ENCODE data around the gene ALDH3B1.

The ALDH3B1 gene

GRCh38 chr11:67998150-67999045 is 11.7 kb upstream of the ALDH3B1 start:
- Histone ChIP-seq H3K36me3 (ENCODE audit: control insufficient read depth, insufficient read depth, low read length) (no peaks in the 10 kb centered on the region; the same call in 1 of the 2 replicates), H3K4me3 (ENCODE audit: low read length) (no peak overlapping the region), H3K4me1 (ENCODE audit: control insufficient read depth, insufficient read depth, low read length) (peaks cover 8% of the 10 kb centered on the region), H3K27me3 (ENCODE audit: control insufficient read depth, insufficient read depth, low read length) (no peaks in the 10 kb centered on the region), H3K27ac (ENCODE audit: low read length) (no peak overlapping the region), H3K9me3 (ENCODE audit: control insufficient read depth, insufficient read depth, low read length) (no peaks in the 10 kb centered on the region)
- WGBS (ENCODE audit: insufficient coverage, insufficient read length): no CpG with 5 or more reads among the region's 9 CpGs
- no peak for DNase-seq (ENCODE audit: low read depth, low spot score)

- H3K4me1 ChIP-seq (ENCODE audit: control insufficient read depth, insufficient read depth, low read length): peaks cover 8% of the 10 kb centered on the region
- no peaks in the 10 kb centered on the region for H3K27me3 ChIP-seq (ENCODE audit: control insufficient read depth, insufficient read depth, low read length)
- no CpG with 5 or more reads among the region's 13 CpGs for WGBS (ENCODE audit: insufficient coverage, insufficient read length)
- no peaks in the 10 kb centered on the region for H3K9me3 ChIP-seq (ENCODE audit: control insufficient read depth, insufficient read depth, low read length)
- no peak overlapping the region for H3K27ac ChIP-seq (ENCODE audit: low read length)
- no peak overlapping the region for H3K4me3 ChIP-seq (ENCODE audit: low read length)
- DNase-seq (ENCODE audit: low read depth, low spot score): no peak
- no peaks in the 10 kb centered on the region; the same call in 1 of the 2 replicates for H3K36me3 ChIP-seq (ENCODE audit: control insufficient read depth, insufficient read depth, low read length)
Measured at GRCh38 chr11:67999201-67999629, 10.9 kb upstream of the ALDH3B1 start.

- H3K27me3 ChIP-seq (ENCODE audit: control insufficient read depth, insufficient read depth, low read length): no peaks in the 10 kb centered on the region
- H3K36me3 ChIP-seq (ENCODE audit: control insufficient read depth, insufficient read depth, low read length): no peaks in the 10 kb centered on the region; the same call in 1 of the 2 replicates
- DNase-seq (ENCODE audit: low read depth, low spot score): no peak
- WGBS (ENCODE audit: insufficient coverage, insufficient read length): no CpG with 5 or more reads among the region's 5 CpGs
- no peak overlapping the region for H3K4me3 ChIP-seq (ENCODE audit: low read length)
- H3K4me1 ChIP-seq (ENCODE audit: control insufficient read depth, insufficient read depth, low read length): peaks cover 11% of the 10 kb centered on the region
- no peak overlapping the region for H3K27ac ChIP-seq (ENCODE audit: low read length)
- no peaks in the 10 kb centered on the region for H3K9me3 ChIP-seq (ENCODE audit: control insufficient read depth, insufficient read depth, low read length)
Measured at GRCh38 chr11:67999704-68000103, 10.4 kb upstream of the ALDH3B1 start.

DNA sequence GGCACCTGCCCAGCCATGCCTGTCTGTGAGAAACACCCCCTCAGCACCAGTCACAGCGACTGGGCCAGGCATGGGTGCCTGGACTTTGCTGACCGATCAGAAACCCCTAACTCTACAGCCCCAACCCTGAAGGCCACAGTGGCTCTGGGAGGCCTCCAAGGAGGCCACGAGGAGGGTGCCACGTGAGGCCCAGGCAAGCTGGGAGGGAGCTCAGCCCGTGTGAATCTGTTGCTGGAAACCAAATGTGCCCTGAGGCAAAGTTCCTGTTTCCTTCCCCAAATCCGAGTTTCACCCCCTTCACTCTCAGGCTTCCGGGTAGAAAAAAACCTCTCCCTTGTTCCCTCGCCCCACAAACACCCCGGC is 7.6 kb upstream of the ALDH3B1 start:
- H3K36me3 ChIP-seq (ENCODE audit: control insufficient read depth, insufficient read depth, low read length): no peaks in the 10 kb centered on the region; the same call in 1 of the 2 replicates
- no peak overlapping the region for H3K27ac ChIP-seq (ENCODE audit: low read length)
- H3K4me3 ChIP-seq (ENCODE audit: low read length): no peak overlapping the region
- peaks cover 6% of the 10 kb centered on the region for H3K4me1 ChIP-seq (ENCODE audit: control insufficient read depth, insufficient read depth, low read length)
- WGBS (ENCODE audit: insufficient coverage, insufficient read length): no CpG with 5 or more reads among the region's 9 CpGs
- no peak for DNase-seq (ENCODE audit: low read depth, low spot score)
- H3K9me3 ChIP-seq (ENCODE audit: control insufficient read depth, insufficient read depth, low read length): no peaks in the 10 kb centered on the region
- H3K27me3 ChIP-seq (ENCODE audit: control insufficient read depth, insufficient read depth, low read length): no peaks in the 10 kb centered on the region

- peaks cover 5% of the 10 kb centered on the region for H3K4me1 ChIP-seq (ENCODE audit: control insufficient read depth, insufficient read depth, low read length)
- H3K4me3 ChIP-seq (ENCODE audit: low read length): peak overlapping the region; percentile 57; the same call in 1 of the 2 replicates
- no peaks in the 10 kb centered on the region for H3K27me3 ChIP-seq (ENCODE audit: control insufficient read depth, insufficient read depth, low read length)
- H3K9me3 ChIP-seq (ENCODE audit: control insufficient read depth, insufficient read depth, low read length): no peaks in the 10 kb centered on the region
- H3K27ac ChIP-seq (ENCODE audit: low read length): no peak overlapping the region
- DNase-seq (ENCODE audit: low read depth, low spot score): no peak
- WGBS (ENCODE audit: insufficient coverage, insufficient read length): no CpG with 5 or more reads among the region's 86 CpGs
- H3K36me3 ChIP-seq (ENCODE audit: control insufficient read depth, insufficient read depth, low read length): no peaks in the 10 kb centered on the region
Measured at GRCh38 chr11:68002938-68003845, 6.9 kb upstream of the ALDH3B1 start.

DNA sequence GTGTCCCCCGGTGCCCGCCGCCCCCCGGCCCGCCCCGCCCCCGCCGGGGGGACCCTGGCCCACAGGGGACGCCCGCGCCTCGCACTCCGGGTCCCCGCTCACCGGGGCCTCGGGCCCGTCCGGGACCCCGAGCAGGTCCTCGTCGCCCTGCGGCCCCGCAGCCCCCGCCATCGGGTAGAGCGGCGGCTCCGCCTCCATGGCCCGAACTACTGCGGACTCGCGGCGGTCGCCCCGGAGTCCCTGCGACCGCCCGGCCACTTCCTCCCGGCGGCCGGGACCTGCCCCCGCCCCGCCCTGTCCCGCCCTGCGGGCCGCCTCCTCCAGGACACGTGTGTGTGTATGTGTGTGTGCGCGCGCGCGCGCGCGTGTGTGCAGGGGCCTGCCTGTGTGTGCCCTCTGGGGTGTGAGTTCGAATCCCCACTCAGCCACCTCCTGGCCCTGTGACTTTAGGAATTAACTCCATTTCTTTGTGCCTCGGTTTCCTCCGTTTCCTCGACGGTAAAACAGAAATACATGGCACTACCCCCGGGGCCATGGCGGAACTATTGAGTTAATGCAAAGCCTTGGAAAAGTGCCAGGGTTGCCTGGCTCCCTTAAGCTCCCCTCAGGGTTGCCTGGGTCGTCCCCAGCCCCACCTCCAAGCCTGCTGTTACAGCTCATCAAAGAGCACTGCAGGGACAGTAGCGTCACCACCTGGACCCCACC is 6.1 kb upstream of the ALDH3B1 start, which contains the start of gene UNC93B1:
UNC93B1 (minus strand) TSS at position 252 of the 705 bp plus-strand sequence; CDS start at position 198, 54 bp downstream.
- Histone ChIP-seq H3K4me3 (ENCODE audit: low read length) (peak within 1 kb of the TSS; percentile 57; the same call in 1 of the 2 replicates), H3K27ac (ENCODE audit: low read length) (no peak within 1 kb of the TSS)
- no CpG with 5 or more reads among the region's 64 CpGs for WGBS (ENCODE audit: insufficient coverage, insufficient read length)

GRCh38 chr11:68004551-68005335 is 5.4 kb upstream of the ALDH3B1 start:
- no peak for DNase-seq (ENCODE audit: low read depth, low spot score)
- H3K4me1 ChIP-seq (ENCODE audit: control insufficient read depth, insufficient read depth, low read length): peaks cover 5% of the 10 kb centered on the region
- H3K4me3 ChIP-seq (ENCODE audit: low read length): peak overlapping the region; percentile 57; the same call in 1 of the 2 replicates
- no peaks in the 10 kb centered on the region for H3K9me3 ChIP-seq (ENCODE audit: control insufficient read depth, insufficient read depth, low read length)
- WGBS (ENCODE audit: insufficient coverage, insufficient read length): no CpG with 5 or more reads among the region's 14 CpGs
- no peaks in the 10 kb centered on the region for H3K27me3 ChIP-seq (ENCODE audit: control insufficient read depth, insufficient read depth, low read length)
- no peaks in the 10 kb centered on the region for H3K36me3 ChIP-seq (ENCODE audit: control insufficient read depth, insufficient read depth, low read length)
- H3K27ac ChIP-seq (ENCODE audit: low read length): no peak overlapping the region

More for the DNA sequence above, 6.1 kb upstream of the ALDH3B1 start, which contains the start of gene UNC93B1:
- no peak for DNase-seq (ENCODE audit: low read depth, low spot score)
- Histone ChIP-seq H3K4me1 (ENCODE audit: control insufficient read depth, insufficient read depth, low read length) (peaks cover 5% of the 10 kb centered on the region), H3K36me3 (ENCODE audit: control insufficient read depth, insufficient read depth, low read length) (no peaks in the 10 kb centered on the region), H3K9me3 (ENCODE audit: control insufficient read depth, insufficient read depth, low read length) (no peaks in the 10 kb centered on the region), H3K27me3 (ENCODE audit: control insufficient read depth, insufficient read depth, low read length) (no peaks in the 10 kb centered on the region)

- WGBS (ENCODE audit: insufficient coverage, insufficient read length): no CpG with 5 or more reads among the region's 7 CpGs
Measured at GRCh38 chr11:68006606-68007166, 3.4 kb upstream of the ALDH3B1 start.

More at GRCh38 chr11:68006606-68007166, 3.4 kb upstream of the ALDH3B1 start:
- Histone ChIP-seq H3K27me3 (ENCODE audit: control insufficient read depth, insufficient read depth, low read length) (no peaks in the 10 kb centered on the region), H3K9me3 (ENCODE audit: control insufficient read depth, insufficient read depth, low read length) (no peaks in the 10 kb centered on the region), H3K27ac (ENCODE audit: low read length) (no peak overlapping the region), H3K4me3 (ENCODE audit: low read length) (no peak overlapping the region), H3K36me3 (ENCODE audit: control insufficient read depth, insufficient read depth, low read length) (no peaks in the 10 kb centered on the region), H3K4me1 (ENCODE audit: control insufficient read depth, insufficient read depth, low read length) (peaks cover 12% of the 10 kb centered on the region)
- no peak for DNase-seq (ENCODE audit: low read depth, low spot score)
